NCI-H146 treated with DMSO at 0.1 percent for 48 hours (cell line): ENCODE data around the gene TMTC2.

Experiments used
- DNase-seq: peaks from one replicate; lab custom pipeline; 2025; ENCODE audit not compliant: unreplicated experiment; lab: John Stamatoyannopoulos, UW

Gene TMTC2

DNA sequence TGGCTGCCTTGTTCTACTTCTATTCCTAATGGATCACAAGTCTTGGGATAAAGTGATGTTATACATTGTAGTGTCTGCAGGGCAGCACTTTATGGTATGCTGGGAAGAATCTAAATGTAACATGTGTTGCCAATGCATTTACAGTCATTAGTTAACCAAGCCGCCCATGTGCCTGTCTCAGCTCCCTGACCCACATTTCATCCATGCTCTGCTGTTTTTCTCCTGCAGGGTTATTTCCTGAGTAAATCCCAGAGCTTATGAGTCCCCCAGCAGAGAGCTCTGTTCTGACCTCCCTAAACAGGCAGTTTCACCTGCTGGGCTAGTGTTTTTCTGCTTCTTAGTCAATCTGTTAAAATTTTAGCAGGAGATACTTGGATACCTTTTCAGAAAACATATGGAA, 4.4 kb upstream of the TMTC2 start:
- no peak for DNase-seq

DNA sequence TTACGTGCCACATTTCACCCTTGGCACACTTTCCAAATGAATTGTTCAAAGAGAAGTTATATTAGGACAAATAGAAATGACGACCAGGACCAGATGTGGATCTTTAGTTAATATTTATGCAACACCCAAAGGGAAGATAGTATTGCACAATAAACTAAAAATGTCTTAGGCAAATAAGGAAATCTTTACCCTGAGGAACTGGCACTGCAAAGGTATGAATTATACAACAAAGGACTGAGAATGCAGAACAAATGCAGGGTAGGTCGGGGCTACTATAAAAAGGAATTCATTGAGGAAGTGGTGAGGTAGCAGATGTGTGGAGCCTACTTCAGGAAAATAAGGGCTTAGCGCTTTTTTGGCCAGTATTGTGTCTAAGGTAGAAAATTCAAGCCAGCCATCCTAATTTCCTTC, 3.9 kb upstream of the TMTC2 start:
- no peak for DNase-seq

- DNase-seq, result peak; percentile 86
Measured at GRCh38 chr12:82685790-82686167, 927 bp upstream of the TMTC2 start.

DNA sequence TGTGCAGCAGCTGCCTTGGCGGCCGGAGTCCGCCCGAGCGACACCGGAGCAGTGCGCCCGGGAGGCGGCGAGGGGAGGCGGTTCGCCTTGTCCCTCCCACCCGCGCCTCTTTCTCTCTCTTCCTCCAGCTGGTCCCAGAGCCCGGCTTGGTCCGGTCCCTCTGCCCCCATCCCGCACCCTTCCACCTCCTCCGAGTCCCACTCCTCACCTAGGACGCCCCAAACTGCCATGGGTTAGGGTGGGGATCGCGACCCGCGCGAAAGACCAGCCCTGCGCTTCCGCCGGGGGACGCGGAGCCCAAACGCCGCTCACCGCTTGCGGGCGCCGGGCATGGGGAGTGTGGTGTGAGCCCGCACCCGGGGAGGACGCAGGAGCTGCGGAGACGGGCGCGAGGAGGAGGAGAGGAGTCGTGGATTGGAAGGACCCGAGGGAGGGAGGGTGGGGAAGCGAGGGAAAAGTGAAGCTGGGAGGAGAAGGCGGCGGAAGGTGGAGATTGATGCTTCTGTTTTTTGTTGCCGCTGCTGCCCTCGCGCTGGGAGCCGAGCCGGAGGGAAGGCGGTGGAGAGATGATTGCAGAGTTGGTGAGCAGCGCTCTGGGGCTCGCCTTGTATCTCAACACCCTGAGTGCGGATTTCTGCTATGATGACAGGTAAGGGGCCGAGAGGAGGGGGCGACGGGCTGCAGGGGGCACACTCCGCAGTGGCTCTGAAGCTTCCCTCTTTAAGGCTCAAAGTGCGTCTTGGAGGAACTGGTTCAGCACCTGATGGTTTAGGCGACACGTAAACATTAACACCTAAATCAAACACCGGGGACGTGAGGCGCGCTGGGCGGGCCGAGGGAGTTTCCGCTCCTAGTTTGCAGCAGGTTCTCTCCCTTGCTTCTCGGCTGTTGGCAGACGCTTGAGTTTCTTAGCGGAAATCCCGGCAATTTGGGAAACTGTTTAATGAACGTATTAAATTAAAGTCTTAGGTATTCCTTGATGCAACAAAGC, 610 bp downstream of the TMTC2 start:
- DNase-seq, result peak; percentile 61

- no peak for DNase-seq
Measured at GRCh38 chr12:82688035-82688501, 1.4 kb downstream of the TMTC2 start.

DNA sequence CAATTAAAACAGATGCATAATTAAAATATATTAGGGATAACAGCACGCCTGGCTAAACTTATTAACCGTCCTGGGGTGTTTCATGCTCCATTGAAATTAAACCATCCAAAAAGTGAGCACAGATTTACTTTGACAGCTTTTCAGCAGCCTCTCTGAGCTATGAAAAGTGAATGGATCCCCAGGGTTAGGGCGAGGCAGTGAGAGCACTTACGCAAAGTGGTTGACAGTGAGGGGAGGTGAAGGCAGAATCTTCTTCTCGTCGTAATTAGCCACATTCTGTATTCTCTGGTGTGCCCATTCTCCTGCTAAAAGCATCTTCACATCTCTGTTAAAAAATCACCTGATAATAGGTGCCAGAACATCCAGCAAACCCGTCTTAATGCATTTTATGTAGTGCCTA, 1.9 kb downstream of the TMTC2 start:
- DNase-seq, result no peak

- no peak for DNase-seq
Measured at GRCh38 chr12:82690006-82690405, 3.3 kb downstream of the TMTC2 start.

DNA sequence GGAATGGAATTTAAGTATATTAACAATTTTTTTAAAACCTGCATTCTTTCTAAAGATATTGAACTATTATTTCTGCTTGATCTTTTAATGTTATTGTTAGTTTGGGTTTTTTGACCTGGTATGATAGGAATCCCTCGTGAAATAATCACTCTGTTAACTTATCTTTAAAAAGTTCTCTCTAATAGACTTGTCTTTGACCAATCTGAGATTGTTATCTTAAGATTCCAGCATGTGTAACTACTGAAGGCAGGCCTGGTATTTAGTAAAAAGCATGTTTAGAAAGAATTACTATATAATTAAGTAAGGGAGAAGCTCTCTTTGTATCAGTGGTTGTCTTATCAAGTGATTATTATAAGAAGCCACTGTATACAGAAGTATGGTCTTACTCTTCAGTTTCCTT, 4.8 kb downstream of the TMTC2 start:
- DNase-seq, result no peak

DNA sequence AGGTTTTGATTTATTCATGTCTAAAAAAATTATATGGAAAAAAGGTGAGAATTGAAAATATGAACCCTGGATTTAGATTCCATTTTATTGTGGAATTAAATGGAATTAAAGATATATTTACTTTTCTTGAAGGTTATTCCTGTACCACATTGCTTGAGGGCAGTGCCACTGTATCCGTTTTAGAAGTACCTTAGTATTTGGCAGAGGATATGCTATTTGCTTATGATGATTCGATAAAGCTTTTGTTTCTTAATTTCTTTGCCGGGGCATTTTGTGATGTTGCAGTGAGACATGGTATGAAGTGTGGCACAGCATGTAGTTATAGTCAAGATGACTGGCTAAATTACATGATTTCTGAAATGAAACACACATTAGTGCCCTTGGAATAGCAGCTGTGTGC, 7.6 kb downstream of the TMTC2 start:
- no peak for DNase-seq

DNA sequence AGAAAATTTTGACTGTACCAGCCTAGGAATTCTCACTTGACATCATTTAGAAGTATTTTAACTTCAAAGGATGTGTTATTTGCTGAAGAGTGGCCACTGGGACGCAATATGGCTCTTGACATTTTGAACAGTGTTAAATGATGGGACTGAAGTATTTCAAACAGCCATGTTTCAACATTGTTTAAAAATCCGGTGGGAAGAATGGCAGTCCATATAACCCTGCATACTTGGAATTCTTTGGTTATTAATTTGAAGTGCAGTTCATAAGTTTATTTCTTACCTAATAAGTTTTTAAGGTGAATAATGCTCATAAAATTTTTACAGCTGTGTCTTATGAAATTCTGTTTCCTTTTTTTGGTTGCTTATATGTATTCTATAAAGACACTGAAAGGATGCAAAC, 8.3 kb downstream of the TMTC2 start:
- DNase-seq, result no peak

- no peak for DNase-seq
Measured at GRCh38 chr12:82695531-82695930, 8.8 kb downstream of the TMTC2 start.

DNA sequence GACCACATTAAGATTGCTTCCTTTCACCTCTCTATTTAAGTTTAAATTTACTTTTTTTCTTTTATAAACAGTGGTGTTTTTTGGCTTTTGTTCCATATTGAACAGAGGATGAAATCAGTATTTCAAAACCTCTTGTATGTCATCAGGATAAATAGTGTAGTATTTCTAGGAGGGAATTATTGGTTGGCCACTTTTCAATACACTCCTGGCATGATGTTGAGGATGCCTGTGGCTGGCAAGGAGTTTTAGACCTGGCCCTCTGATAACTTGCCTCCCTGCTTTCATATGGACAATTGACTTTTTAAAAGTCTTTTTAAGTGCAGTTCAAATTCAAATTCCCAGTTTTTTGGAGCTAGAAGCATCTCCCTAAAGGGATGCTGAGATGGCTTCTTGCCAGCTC, 9.8 kb downstream of the TMTC2 start:
- no peak for DNase-seq

DNA sequence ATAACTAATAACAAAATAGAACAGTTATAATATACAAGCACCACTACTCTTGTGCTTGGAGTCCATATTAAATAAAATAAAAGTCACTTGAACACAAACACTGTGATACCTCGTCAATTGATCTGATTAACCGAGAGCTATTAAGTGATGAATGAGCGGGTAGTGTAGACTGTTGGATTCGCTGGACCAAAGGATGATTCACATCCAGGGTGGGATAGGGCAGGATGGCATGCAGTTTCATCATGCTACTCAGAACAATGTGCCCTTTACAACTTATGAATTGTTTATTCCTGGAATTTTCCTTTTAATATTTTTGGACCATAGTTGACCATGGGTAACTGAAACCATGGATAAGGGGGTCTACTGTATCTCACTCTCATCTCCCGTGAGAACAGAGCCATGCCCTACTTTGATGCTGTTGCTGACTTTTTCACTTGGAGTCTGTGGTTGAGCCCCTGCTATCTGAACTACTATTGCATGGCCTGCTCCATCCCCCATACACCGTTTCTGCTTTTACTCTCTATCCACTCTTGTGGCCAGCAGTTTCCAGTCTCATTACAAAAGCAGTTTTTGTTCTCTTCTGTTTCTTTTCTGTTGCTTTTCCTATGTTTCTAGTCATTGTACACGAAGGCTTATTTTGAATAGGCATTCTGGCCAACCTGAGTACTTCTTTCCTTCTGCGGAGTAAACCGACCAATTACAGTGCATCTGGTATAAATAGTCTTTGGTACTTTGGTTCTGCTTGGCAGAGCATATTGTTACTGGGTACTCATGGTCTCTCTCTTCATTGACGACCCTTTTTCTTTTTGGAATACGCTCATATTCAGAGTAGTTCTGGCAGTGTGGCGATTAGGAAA, 12.2 kb downstream of the TMTC2 start:
- DNase-seq, result no peak

GRCh38 chr12:82705774-82706173, 19.1 kb downstream of the TMTC2 start:
- no peak for DNase-seq

DNA sequence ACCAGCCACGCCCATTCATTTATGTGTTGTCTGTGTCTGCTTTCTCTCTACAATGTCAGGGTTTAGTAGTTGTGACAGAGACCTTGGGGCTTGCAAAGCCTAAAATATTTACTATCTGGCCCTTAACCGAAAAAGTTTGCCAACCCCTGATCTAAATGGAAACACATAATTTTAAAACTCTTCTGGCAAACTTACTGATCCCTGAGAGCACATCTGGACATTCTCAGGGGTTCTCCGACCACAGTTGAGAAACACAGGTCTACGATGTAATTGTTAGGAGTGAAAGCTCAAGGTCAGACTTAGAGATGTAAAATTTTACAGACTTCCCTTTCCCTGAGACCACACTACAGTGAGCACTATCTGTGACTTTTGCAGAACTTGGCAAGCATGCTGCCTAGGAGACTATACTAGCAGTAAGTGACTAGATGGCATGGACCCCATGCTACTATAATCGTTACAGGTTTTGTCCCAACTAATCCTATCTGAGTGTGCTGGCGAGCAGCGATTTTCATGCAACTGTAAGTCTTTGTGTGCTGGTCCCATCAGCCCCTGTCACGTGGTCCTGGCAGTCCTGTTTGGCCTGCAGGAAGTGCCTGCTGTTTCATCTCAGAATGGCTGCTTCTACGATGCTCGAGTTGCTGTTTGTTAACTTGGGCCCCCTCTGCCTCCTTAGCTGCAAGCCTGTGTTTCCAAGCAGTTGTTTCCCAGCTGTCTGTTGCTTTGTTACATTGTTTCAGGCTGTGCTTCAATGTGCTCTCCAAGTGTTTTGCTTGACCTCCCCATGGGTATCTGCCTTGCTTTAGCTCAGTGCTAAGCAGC, 21.6 kb downstream of the TMTC2 start:
- DNase-seq, result no peak

DNA sequence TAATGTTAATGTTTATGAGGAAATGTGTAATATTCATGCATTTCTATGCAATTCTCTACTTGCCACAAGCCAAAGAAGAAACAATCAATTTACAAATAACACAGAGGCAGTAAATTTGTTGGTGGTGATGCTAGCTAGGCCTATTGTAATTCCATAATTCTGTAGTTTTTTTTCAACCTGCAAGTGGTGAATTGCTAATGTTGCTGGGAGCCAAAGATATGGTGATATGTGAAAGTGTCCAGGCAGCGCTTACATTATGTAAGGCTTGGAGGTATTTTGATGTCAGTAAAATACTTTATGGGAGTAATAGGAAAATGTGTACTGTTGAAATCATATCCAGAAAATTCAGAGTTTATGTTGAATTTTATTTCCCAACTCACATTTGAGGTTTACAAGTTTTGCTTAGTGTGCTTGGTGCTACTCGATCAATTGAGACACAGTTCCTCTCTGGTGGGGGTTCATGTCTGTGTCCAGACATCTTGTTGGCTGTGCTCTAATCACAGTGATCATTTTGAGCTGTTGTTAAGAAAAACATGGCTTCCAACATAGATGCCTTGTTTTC, 23.2 kb downstream of the TMTC2 start:
- no peak for DNase-seq

GRCh38 chr12:82710741-82711140, 24.0 kb downstream of the TMTC2 start:
- no peak for DNase-seq

GRCh38 chr12:82714427-82714826, 27.7 kb downstream of the TMTC2 start:
- no peak for DNase-seq

- no peak for DNase-seq
Measured at GRCh38 chr12:82721726-82722125, 35.0 kb downstream of the TMTC2 start.

DNA sequence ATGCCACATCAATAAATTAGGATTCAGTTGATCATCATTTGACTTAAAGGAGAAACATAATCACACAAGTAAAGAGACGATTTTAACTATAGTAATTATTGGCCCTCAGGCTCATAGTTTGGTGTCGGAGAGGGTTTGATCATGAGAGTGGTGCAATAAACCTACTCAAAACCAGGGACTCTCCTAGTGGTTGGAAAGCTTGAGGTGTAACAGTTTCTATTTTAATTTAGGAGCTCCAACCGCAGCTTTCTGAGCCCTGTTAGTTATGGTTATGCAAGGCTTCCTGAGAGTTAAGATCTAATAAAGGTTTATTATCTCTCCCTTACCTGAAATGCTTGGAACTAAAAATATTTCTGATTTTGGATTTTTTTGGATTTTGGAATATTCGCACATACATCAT, 36.4 kb downstream of the TMTC2 start:
- DNase-seq, result no peak

- no peak for DNase-seq
Measured at GRCh38 chr12:82723891-82724290, 37.2 kb downstream of the TMTC2 start.
